AG09309 (cell line): ENCODE data around the gene MPZL1.
"Not testable (repeated sequence)": the region's sequence is repeated elsewhere in the genome, so short reads cannot be mapped to it uniquely, and the experiment has no call there.

Experiments
- DNase-seq: peaks from one replicate; pipeline ENCODE4 v3.0.0-alpha.2; 2010; ENCODE audit warnings: low read depth
- H3K4me3 ChIP-seq: 2 replicates; pipeline ENCODE4 v1.5.1; 2011; ENCODE audit warnings: mild to moderate bottlenecking, low read depth, low read length, moderate library complexity; ENCODE audit not compliant: control insufficient read depth
- CTCF ChIP-seq: IDR thresholded peaks from 2 replicates; pipeline ENCODE4 v1.5.1; 2011; ENCODE audit warnings: mild to moderate bottlenecking, low read depth, low read length, inconsistent platforms; ENCODE audit not compliant: insufficient read depth, control insufficient read depth; ENCODE audit errors: missing control alignments

The MPZL1 gene

GRCh38 chr1:167734841-167735240 is 13.1 kb downstream of the MPZL1 start:
- no peak for TF ChIP-seq CTCF
- no peak overlapping the region for H3K4me3 ChIP-seq
- DNase-seq = no peak

- TF ChIP-seq CTCF = no peak
- H3K4me3 ChIP-seq = no peak overlapping the region
- DNase-seq = no peak
Observed at GRCh38 chr1:167737169-167737568, 15.4 kb downstream of the MPZL1 start.

- TF ChIP-seq CTCF = no peak
- no peak overlapping the region for H3K4me3 ChIP-seq
- DNase-seq = no peak
Observed at GRCh38 chr1:167738158-167738557, 16.4 kb downstream of the MPZL1 start.

GRCh38 chr1:167739752-167740151 is 18.0 kb downstream of the MPZL1 start:
- TF ChIP-seq CTCF = no peak
- no peak for DNase-seq
- H3K4me3 ChIP-seq = no peak overlapping the region

GRCh38 chr1:167741103-167741502 is 19.3 kb downstream of the MPZL1 start:
- not testable (repeated sequence) for H3K4me3 ChIP-seq, DNase-seq

- not testable (repeated sequence) for DNase-seq, H3K4me3 ChIP-seq
Observed at GRCh38 chr1:167742392-167743057, 20.7 kb downstream of the MPZL1 start.

- TF ChIP-seq CTCF = no peak
- H3K4me3 ChIP-seq = no peak overlapping the region
- no peak for DNase-seq
Observed at GRCh38 chr1:167744901-167745300, 23.1 kb downstream of the MPZL1 start.
